Measurements from ENCODE around the gene LDLRAD3.

- TF ChIP-seq, protein P1, sequence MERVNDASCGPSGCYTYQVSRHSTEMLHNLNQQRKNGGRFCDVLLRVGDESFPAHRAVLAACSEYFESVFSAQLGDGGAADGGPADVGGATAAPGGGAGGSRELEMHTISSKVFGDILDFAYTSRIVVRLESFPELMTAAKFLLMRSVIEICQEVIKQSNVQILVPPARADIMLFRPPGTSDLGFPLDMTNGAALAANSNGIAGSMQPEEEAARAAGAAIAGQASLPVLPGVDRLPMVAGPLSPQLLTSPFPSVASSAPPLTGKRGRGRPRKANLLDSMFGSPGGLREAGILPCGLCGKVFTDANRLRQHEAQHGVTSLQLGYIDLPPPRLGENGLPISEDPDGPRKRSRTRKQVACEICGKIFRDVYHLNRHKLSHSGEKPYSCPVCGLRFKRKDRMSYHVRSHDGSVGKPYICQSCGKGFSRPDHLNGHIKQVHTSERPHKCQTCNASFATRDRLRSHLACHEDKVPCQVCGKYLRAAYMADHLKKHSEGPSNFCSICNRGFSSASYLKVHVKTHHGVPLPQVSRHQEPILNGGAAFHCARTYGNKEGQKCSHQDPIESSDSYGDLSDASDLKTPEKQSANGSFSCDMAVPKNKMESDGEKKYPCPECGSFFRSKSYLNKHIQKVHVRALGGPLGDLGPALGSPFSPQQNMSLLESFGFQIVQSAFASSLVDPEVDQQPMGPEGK (CRISPR knock-in tag; IDR thresholded peaks at IDR 0.05; ENCODE audit: borderline replicate concordance) = no peak
- TF ChIP-seq ZNF70 (CRISPR knock-in tag; IDR thresholded peaks at IDR 0.05) (no peak), SNAI2 (CRISPR knock-in tag; IDR thresholded peaks at IDR 0.05) (no peak), RARB (CRISPR knock-in tag; IDR thresholded peaks at IDR 0.05) (no peak), ZNF565 (CRISPR knock-in tag; conservative IDR thresholded peaks at IDR 0.05; ENCODE audit: low read depth) (no peak), ZFP3 (CRISPR knock-in tag; IDR thresholded peaks at IDR 0.05) (no peak), ZFP30 (CRISPR knock-in tag; IDR thresholded peaks at IDR 0.05) (no peak), TSHZ2 (CRISPR knock-in tag; IDR thresholded peaks at IDR 0.05) (no peak)
- TF ChIP-seq, protein P2, sequence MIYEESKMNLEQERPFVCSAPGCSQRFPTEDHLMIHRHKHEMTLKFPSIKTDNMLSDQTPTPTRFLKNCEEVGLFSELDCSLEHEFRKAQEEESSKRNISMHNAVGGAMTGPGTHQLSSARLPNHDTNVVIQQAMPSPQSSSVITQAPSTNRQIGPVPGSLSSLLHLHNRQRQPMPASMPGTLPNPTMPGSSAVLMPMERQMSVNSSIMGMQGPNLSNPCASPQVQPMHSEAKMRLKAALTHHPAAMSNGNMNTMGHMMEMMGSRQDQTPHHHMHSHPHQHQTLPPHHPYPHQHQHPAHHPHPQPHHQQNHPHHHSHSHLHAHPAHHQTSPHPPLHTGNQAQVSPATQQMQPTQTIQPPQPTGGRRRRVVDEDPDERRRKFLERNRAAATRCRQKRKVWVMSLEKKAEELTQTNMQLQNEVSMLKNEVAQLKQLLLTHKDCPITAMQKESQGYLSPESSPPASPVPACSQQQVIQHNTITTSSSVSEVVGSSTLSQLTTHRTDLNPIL (CRISPR knock-in tag; IDR thresholded peaks at IDR 0.05; ENCODE audit: low read depth) = no peak
Observed at GRCh38 chr11:36119300-36119699, 175.4 kb downstream of the LDLRAD3 start.

Measured in SK-N-SH treated with all-trans-retinoic acid at 6 μM for 48 hours (cell line).